Measurements from ENCODE around the gene KLHL41.
"Not testable (repeated sequence)": the region's sequence is repeated elsewhere in the genome, so short reads cannot be mapped to it uniquely, and the experiment has no call there.

Gene KLHL41

GRCh38 chr2:169509955-169510354 is 453 bp downstream of the KLHL41 start:
- DNase-seq (ENCODE audit: low spot score), result no peak

GRCh38 chr2:169510496-169510895 is 994 bp downstream of the KLHL41 start:
- DNase-seq (ENCODE audit: low spot score), result no peak

GRCh38 chr2:169511818-169512217 is 2.3 kb downstream of the KLHL41 start:
- DNase-seq (ENCODE audit: low spot score), result no peak

GRCh38 chr2:169512525-169512924 is 3.0 kb downstream of the KLHL41 start:
- DNase-seq (ENCODE audit: low spot score), result no peak

- no peak for DNase-seq (ENCODE audit: low spot score)
These were observed 3.6 kb downstream of the KLHL41 start for GRCh38 chr2:169513094-169513493.

GRCh38 chr2:169513926-169514325 is 4.4 kb downstream of the KLHL41 start:
- no peak for DNase-seq (ENCODE audit: low spot score)

- not testable (repeated sequence) for DNase-seq (ENCODE audit: low spot score)
These were observed 5.3 kb downstream of the KLHL41 start for GRCh38 chr2:169514758-169515157.

GRCh38 chr2:169516488-169516995 is 7.0 kb downstream of the KLHL41 start:
- DNase-seq (ENCODE audit: low spot score), result not testable (repeated sequence)

- DNase-seq (ENCODE audit: low spot score), result no peak
These were observed 11.4 kb downstream of the KLHL41 start for GRCh38 chr2:169520896-169521295.

- no peak for DNase-seq (ENCODE audit: low spot score)
These were observed 14.2 kb downstream of the KLHL41 start for GRCh38 chr2:169523681-169524080.

DNA sequence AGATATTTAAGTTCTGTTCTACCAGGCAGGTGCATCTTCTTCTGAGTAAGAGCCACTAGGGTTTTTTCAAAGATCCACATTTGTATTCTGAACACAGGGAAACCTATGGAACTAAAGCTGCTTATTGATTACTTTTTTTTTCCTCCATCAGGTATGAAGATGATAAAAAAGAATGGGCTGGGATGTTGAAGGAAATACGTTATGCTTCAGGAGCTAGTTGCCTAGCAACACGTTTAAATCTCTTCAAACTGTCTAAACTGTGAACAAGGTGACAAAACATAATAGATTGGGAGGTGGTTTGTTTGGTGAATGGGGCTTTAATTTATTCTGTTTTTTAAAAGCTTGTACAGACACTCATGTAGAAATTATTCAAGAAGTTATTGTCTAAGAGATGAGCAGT is 15.9 kb downstream of the KLHL41 start:
- DNase-seq (ENCODE audit: low spot score), result no peak

DNA sequence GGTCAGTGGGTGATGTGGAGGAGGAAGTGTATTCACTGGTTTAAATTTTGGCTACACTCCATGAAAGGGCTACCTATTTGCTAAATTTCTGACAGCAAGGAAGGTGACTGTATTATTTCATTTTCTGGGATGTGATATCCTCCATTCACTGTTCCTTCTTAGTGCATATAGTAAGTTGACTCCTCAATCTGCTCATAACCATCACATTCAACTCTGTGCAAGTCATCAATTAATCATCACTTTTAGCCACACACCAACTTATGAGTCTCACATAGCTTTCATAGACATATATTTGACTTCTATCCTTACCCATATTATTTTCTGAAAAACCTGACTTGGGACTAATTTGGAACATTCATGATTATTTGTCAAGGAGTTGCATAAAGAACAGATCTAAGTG is 16.9 kb downstream of the KLHL41 start:
- no peak for DNase-seq (ENCODE audit: low spot score)

DNA sequence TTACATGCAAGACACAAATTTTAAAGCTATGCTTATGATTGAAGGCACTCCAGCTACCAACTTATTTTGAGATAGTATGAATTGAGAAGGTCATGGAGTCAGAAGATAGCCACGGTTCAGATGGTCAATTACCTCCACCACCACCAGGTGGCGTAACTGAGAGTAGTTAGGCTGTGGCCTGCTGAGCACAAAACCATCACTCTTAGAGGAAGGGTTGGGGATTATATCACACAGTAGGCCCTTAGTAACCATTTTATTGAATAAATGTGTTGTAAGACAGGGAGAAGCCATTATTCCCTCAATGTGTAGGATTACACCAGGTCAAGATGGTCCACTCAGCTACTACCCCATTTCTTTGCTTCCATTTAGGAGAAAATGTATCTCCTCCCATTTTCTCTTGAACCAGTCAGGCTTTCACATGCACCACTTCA is 18.8 kb downstream of the KLHL41 start:
- DNase-seq (ENCODE audit: low spot score), result peak; percentile 52

DNA sequence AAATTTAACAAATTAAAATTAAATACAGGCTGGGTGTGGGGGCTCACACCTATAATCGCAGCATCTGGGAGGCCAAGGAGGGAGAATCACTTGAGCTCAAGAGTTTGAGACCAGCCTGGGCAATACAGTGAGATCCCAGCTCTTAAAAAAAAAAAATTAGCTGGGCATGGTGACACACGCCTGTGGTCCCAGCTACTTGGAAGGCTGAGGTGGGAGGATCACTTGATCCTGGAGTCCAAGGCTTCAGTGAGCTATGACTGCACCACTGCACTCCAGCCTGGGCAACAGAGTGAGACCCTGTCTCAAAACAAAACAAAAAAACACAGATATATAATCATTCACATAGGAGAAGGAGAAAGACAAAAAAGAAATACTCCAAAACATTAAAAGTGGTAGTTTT is 30.0 kb downstream of the KLHL41 start:
- DNase-seq (ENCODE audit: low spot score), result not testable (repeated sequence)

GRCh38 chr2:169540146-169540545 is 30.6 kb downstream of the KLHL41 start:
- no peak for DNase-seq (ENCODE audit: low spot score)

- DNase-seq (ENCODE audit: low spot score), result no peak
These were observed 32.9 kb downstream of the KLHL41 start for GRCh38 chr2:169542433-169542832.

GRCh38 chr2:169546756-169547155 is 37.3 kb downstream of the KLHL41 start:
- DNase-seq (ENCODE audit: low spot score), result no peak

DNA sequence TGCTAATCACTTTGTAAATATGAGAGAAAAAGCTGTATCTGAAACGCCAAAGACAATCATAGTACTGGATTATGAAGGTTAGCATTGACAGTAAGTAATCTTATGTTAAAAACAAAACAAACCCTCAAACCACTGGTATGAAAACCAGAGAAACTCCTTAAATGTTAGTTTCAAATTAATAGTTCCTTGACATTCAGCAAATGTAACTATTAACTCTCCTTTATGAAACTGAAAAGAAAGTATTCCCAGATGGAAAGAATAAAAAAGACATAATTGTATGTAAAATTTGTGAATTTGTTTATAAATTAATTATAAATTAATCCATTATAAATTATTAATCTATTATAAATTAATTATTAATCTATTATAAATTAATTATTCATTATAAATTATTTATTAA is 51.9 kb downstream of the KLHL41 start:
- DNase-seq (ENCODE audit: low spot score), result no peak

GRCh38 chr2:169562084-169562483 is 52.6 kb downstream of the KLHL41 start:
- not testable (repeated sequence) for DNase-seq (ENCODE audit: low spot score)

DNA sequence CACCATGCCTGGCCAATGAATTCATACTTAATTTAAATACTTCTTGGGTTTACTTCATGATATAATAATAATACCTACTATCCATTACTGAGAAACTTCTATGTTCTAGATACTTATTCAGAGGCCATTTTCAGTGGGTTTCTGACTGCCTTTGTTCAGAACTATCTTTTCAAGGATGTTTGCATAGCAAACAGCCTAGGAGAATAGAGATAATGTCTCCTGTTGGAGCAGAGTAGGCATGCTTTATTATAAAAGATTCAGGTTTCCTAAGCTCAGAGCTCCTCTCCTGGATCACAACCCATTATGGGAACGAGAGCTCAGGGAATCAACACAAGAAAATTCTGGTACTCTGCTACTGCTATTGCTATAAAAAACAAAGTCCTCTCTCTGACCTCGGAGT is 53.0 kb downstream of the KLHL41 start:
- no peak for DNase-seq (ENCODE audit: low spot score)

DNA sequence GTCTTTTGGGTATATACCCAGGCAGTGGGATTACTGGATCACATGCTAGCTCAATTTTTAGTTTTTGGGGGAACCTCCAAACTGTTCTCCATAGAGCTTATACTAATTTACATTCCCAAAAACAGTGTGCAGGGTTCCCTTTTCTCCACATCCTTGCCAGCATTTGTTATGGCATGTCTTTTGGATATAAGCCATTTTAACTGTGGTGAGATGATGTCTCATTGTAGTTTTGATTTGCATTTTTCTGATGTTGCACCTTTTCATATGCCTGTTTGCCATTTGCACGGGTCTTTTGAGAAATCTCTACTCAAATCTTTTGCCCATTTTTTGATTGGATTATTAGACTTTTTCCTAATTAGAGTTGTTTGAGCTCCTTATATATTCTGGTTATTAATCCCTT is 56.2 kb downstream of the KLHL41 start:
- no peak for DNase-seq (ENCODE audit: low spot score)

GRCh38 chr2:169569948-169570347 is 60.4 kb downstream of the KLHL41 start:
- no peak for DNase-seq (ENCODE audit: low spot score)

DNA sequence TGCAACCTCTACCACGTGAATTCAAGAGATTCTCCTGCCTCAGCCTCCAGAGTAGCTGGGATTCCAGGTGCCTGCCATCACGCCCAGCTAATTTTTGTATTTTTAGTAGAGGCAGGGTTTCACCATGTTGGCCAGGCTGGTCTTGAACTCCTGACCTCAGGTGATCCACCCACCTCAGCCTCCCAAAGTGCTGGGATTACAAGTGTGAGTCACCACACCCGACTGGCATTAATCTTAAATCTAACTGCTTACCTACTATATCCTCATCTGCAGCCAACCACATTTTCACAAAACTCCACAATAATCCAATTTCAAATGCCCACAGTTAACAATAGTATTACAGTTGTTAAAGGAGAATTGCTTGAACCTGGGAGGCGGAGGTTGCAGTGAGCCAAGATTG is 61.2 kb downstream of the KLHL41 start:
- DNase-seq (ENCODE audit: low spot score), result not testable (repeated sequence)

DNA sequence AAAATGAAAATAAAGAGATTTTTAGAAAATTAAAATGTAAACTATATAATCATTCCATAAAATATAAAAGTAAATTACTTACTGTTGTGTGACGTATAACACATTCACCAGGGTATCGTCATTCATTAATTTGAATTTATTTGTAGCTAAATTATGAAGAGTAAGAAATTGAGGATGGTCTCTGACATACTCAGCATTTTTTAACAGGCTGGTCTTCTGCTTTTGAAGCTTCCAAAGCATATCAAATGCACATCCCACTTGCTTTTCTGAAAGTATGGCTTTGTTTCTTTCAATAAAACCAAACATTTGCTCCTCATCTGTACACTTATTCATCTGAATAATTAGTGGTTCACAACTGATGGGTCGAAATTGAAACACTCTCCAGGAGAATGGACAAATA is 62.1 kb downstream of the KLHL41 start:
- no peak for DNase-seq (ENCODE audit: low spot score)

DNA sequence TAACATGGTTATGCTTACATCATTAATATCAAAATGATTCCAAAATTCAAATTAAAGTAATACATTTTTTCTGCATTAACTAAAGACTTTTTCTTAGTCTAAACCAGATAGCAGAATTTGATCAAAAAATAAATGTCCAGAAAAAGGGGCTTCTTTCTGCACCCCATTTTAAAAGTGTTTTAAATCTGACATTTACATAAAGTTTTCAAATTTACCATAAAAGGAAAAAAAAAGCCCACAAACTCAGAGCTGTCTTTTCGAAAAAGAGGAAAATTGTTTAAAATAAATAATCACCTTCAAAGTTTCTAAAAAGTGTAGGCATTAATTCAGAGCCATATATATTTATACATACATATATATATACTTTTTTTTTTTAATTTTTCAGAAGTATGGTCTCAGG is 62.7 kb downstream of the KLHL41 start:
- no peak for DNase-seq (ENCODE audit: low spot score)

Data from pons (tissue), 1 donor.